ENCODE data around the gene MED8.

DNA sequence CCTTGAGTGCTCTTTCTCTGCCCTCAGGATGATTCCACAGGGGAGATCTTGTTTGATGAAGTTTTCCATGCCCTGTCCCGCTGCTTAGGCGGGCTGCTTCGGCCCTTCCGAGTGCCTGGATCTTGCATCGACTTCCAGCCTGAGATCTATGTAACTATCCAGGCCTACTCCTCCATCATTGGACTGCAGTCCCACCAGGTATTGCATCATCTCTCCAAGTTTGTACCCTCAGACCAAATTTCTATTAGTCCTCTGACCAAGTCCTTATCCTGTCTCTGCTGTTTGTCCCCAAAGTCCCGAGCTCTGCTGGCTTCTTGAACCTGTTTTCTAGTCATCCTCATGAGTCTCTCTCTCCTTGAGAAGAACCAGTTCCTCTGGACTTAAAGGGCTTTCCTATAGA, 14.8 kb upstream of the MED8 start:
- TF ChIP-seq, protein P1, sequence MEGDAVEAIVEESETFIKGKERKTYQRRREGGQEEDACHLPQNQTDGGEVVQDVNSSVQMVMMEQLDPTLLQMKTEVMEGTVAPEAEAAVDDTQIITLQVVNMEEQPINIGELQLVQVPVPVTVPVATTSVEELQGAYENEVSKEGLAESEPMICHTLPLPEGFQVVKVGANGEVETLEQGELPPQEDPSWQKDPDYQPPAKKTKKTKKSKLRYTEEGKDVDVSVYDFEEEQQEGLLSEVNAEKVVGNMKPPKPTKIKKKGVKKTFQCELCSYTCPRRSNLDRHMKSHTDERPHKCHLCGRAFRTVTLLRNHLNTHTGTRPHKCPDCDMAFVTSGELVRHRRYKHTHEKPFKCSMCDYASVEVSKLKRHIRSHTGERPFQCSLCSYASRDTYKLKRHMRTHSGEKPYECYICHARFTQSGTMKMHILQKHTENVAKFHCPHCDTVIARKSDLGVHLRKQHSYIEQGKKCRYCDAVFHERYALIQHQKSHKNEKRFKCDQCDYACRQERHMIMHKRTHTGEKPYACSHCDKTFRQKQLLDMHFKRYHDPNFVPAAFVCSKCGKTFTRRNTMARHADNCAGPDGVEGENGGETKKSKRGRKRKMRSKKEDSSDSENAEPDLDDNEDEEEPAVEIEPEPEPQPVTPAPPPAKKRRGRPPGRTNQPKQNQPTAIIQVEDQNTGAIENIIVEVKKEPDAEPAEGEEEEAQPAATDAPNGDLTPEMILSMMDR (IDR thresholded peaks at IDR 0.05 in 4 of 5, conservative IDR thresholded peaks at IDR 0.05 in 1 of 5) = no peak
- no peak for TF ChIP-seq POLR2A (IDR thresholded peaks at IDR 0.05)
